ENCODE results near the gene CYP3A4.
"Not testable (repeated sequence)": the region's sequence is repeated elsewhere in the genome, so short reads cannot be mapped to it uniquely, and the experiment has no call there.

Gene CYP3A4

DNA sequence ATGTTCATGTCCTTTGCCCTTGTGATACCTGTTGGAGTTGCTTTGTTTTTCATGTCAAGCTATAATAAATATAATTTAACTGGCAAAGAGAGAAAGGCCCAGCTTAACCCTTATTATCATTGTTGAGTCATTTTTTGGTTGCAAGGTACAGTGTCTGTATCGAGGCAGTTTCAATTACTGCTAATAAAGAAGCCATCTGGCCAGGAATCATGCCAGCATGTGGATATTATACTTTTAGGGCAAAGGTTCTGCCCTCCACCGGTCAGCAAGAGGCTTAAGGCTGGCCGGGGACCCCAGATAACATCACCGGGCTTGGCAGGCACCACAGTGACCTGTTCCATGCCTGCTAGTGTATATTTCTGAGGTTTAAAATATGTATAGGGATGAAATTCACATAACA lies 9.0 kb upstream of the CYP3A4 start:
- no peak for DNase-seq

GRCh38 chr7:99791667-99792369 lies 7.8 kb upstream of the CYP3A4 start:
- DNase-seq, result no peak

GRCh38 chr7:99791021-99791420 lies 7.0 kb upstream of the CYP3A4 start:
- peak; percentile 56 for DNase-seq

DNA sequence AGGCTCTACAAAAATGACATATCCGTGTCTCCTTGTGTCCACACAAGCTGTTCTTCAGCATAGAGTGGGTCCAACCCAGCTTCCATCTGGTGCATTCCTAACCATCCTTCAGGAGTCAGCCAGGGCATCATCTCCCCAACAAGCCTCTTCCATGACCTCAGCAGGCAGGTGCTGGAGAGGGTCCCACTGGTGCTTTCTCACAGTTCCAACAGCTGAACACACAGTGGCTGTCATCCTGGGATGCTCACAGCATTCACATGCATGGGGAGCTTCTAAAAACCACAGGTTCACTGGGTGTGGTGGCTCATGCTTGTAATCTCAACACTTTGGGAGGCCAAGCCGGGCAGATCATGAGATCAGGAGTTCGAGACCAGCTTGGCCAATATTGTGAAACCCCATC lies 6.4 kb upstream of the CYP3A4 start:
- no peak for DNase-seq

- DNase-seq, result no peak
These were observed 5.6 kb upstream of the CYP3A4 start for GRCh38 chr7:99789441-99790070.

GRCh38 chr7:99788554-99788953 lies 4.6 kb upstream of the CYP3A4 start:
- DNase-seq, result no peak

GRCh38 chr7:99786726-99787335 lies 2.8 kb upstream of the CYP3A4 start:
- no peak for DNase-seq

- DNase-seq, result not testable (repeated sequence)
These were observed 1.7 kb upstream of the CYP3A4 start for GRCh38 chr7:99785654-99786053.

DNA sequence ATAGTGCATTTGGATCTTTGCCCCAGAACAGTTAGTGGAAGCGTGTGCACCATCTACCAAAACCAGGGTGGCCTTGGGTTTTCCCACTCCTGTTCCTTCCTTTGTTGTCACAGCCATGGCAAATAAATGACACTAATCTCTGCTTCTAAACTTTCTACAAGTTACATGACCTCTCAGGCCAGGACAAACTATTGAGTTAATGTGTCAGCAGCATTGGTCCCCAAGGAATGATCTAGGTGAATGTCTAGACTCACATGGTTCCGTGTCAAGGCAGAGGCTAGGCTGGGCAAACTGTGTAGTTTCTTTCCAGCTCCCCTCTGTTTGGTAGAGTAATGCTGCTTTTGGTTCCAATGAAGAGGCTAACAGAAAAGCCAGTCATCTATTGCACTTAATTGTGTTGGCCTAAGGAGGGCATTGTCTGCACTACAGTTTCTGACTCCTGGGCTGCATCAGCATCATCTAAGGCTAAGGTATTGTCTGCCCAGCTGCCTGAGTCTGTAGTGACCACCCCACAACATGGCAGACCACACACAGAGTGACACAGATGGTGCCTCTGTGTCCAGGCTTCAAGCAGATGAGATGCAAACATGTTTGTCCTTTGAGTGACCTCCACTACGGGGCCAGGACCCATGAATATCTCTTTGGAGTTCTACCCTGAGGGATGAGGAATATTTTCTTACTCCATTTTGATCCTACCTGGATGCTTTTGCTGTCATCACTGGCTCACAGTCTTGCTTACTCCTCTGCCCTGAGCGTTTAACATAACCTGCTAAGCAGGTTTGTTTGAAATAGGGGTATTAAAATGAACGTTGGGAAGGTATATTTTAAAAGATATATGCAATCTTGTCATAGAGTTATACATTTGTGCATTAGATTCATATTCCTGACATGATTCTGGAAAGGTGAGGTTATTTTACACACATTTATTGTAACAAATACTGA lies 1.7 kb downstream of the CYP3A4 start:
- no peak for DNase-seq

DNA sequence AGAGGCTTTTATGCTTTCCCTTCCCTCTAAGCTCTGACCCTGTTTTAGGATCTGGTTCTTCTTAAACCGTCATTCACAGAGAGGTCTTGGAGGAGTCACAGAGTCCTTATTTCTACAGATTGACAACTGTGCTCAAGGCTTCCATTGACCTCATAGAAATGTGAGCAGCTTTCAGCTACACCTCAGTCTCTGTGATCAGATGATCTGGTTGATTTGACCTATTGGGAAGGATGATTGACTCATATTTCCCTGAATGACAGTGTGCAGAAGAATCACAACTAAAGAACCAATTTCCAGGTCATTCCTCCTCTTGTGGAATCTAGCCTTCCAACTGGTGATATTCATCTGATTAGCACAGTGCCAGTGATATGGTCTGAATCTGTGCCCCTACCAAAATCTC lies 3.4 kb downstream of the CYP3A4 start:
- no peak for DNase-seq

DNA sequence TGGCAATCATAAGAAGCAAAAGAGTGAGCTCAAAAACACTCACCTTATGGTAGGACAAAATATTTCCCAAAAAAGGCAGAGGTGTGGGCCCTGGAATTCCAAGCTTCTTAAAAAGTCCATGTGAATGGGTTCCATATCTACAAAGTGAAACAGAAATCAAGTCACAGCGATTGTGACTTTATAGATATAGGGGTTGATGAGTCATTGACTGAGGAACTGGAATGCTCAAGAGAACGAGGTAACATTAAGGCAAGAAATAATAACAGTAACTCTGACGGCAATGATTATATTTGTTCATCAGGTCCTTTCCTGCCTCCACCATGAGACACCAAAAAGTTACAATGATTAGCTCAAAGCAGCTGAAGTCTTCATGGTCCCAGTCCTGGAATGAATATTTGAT lies 4.0 kb downstream of the CYP3A4 start:
- DNase-seq, result no peak

- DNase-seq, result no peak
These were observed 5.1 kb downstream of the CYP3A4 start for GRCh38 chr7:99778880-99779279.

DNA sequence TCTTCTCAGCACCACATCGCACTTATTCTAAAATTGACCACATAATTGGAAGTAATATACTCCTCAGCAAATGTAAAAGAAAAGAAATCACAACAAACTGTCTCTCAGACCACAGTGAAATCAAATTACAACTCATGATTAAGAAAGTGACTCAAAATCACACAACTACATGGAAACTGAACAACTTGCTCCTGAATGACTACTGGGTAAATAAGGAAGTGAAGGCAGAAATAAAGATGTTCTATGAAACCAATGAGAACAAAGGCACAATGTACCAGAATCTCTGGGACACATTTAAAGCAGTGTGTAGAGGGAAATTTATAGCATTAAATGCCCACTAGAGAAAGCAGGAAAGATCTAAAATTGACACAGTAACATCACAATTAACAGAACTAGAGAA lies 10.6 kb downstream of the CYP3A4 start:
- DNase-seq, result not testable (repeated sequence)

GRCh38 chr7:99772565-99772964 lies 11.4 kb downstream of the CYP3A4 start:
- DNase-seq, result no peak

DNA sequence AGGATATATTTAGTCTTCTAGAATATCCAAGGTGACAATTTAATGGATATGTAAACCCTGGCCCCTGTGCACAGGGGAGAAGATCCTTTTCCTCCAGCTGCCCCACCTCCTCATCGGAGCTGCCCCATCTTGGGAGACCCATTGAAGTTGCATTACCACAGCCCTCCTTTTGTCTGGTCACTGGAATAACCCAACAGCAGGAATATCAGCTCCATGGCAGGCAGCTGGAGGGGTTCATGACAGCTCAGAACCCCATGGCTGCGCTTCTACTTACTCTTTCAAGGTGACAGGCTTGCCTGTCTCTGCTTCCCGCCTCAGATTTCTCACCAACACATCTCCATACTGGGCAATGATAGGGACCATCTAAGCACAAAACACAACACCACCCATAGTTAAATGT lies 14.5 kb downstream of the CYP3A4 start:
- DNase-seq, result not testable (repeated sequence)

DNA sequence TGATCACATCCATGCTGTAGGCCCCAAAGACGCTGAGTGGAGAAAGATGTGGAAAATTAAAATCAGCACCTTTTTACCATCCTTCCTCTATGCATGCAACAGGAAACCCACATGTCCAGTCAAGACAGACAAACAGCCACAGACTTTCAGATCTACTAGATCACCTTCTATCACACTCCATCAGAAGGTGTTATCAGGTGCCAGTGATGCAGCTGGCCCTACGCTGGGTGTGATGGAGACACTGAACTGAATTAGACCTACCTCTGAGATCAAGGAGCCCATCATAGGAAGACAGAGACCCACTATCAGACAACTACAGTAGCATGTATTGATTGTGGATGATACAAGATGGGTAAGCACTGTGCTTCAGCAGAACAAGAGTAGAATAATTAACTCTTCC lies 15.5 kb downstream of the CYP3A4 start:
- DNase-seq, result no peak

- DNase-seq, result no peak
These were observed 16.3 kb downstream of the CYP3A4 start for GRCh38 chr7:99767662-99768061.

- no peak for DNase-seq
These were observed 17.4 kb downstream of the CYP3A4 start for GRCh38 chr7:99766484-99767099.

GRCh38 chr7:99764478-99764877 lies 19.5 kb downstream of the CYP3A4 start:
- DNase-seq, result no peak

GRCh38 chr7:99762680-99763327 lies 21.2 kb downstream of the CYP3A4 start:
- DNase-seq, result peak; percentile 13

DNA sequence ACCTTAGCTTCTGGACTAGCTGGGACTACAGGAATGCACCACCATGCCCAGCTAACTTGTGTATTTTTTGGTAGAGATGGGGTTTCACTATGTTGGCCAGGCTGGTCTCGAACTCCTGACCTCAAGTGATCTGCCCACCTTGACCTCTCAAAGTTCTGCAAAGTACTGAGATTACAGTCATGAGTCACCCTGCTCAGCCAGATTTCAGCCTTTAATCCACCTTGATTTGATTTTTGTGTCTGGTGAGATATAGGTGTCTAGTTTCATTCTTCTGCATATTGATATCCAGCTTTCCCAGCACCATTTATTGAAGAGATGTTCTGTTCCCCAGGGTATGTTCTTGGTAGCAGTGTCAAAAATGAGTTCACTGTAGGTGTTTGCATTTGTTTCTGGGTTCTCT lies 28.9 kb downstream of the CYP3A4 start:
- DNase-seq, result no peak

GRCh38 chr7:99752356-99752755 lies 31.6 kb downstream of the CYP3A4 start:
- DNase-seq, result no peak
